ENCODE data around the gene PIAS2. TPM values are rescaled to one million over a fixed set of nuclear protein-coding genes. Genes with fewer than 3 reads are reported as not detected.

Gene PIAS2
- total RNA-seq, 4 donors from 2014 or later: 16.3 to 42.1 (median 24.3) TPM

- no peaks in the 10 kb centered on the region for H3K27me3 ChIP-seq
- no peaks in the 10 kb centered on the region for H3K9me3 ChIP-seq
- no peak overlapping the region for H3K4me3 ChIP-seq
- H3K36me3 ChIP-seq: no peaks in the 10 kb centered on the region
- TF ChIP-seq CTCF (IDR thresholded peaks at IDR 0.05): no peak
- TF ChIP-seq POLR2A (IDR thresholded peaks at IDR 0.05): no peak
- no peak overlapping the region for H3K27ac ChIP-seq
- no peak for DNase-seq
- no peaks in the 10 kb centered on the region for H3K4me1 ChIP-seq
These were observed 146.6 kb downstream of the PIAS2 start for GRCh38 chr18:46770708-46771107.

GRCh38 chr18:46768166-46768921 lies 149.0 kb downstream of the PIAS2 start:
- TF ChIP-seq POLR2A (IDR thresholded peaks at IDR 0.05) (no peak), CTCF (IDR thresholded peaks at IDR 0.05) (no peak)
- H3K4me1 ChIP-seq: no peaks in the 10 kb centered on the region
- H3K36me3 ChIP-seq: no peaks in the 10 kb centered on the region
- no peaks in the 10 kb centered on the region for H3K9me3 ChIP-seq
- no peak overlapping the region for H3K4me3 ChIP-seq
- no peak overlapping the region for H3K27ac ChIP-seq
- no peaks in the 10 kb centered on the region for H3K27me3 ChIP-seq
- no peak for DNase-seq

GRCh38 chr18:46767217-46767616 lies 150.1 kb downstream of the PIAS2 start:
- Histone ChIP-seq H3K9me3 (no peaks in the 10 kb centered on the region), H3K36me3 (no peaks in the 10 kb centered on the region), H3K4me1 (no peaks in the 10 kb centered on the region), H3K27me3 (no peaks in the 10 kb centered on the region), H3K27ac (no peak overlapping the region), H3K4me3 (no peak overlapping the region)
- no peak for TF ChIP-seq CTCF (IDR thresholded peaks at IDR 0.05)
- TF ChIP-seq POLR2A (IDR thresholded peaks at IDR 0.05): no peak
- DNase-seq: no peak

- DNase-seq: no peak
- no peak for TF ChIP-seq POLR2A (IDR thresholded peaks at IDR 0.05)
These were observed 152.7 kb downstream of the PIAS2 start for GRCh38 chr18:46764586-46764985.

GRCh38 chr18:46761059-46761769 lies 156.1 kb downstream of the PIAS2 start:
- Histone ChIP-seq H3K27me3 (peaks cover 0 to 16% of the 10 kb centered on the region in 2 donors), H3K36me3 (no peaks in the 10 kb centered on the region), H3K27ac (no peak overlapping the region), H3K4me1 (peaks cover 0 to 15% (median 2%) of the 10 kb centered on the region in 4 donors), H3K4me3 (no peak overlapping the region), H3K9me3 (no peaks in the 10 kb centered on the region)
- no peak for DNase-seq
- TF ChIP-seq POLR2A (IDR thresholded peaks at IDR 0.05): no peak
- TF ChIP-seq CTCF (IDR thresholded peaks at IDR 0.05): no peak

More at GRCh38 chr18:46764586-46764985, 152.7 kb downstream of the PIAS2 start:
- H3K4me3 ChIP-seq: no peak overlapping the region
- H3K27me3 ChIP-seq: no peaks in the 10 kb centered on the region
- no peaks in the 10 kb centered on the region for H3K9me3 ChIP-seq
- H3K36me3 ChIP-seq: no peaks in the 10 kb centered on the region
- H3K27ac ChIP-seq: no peak overlapping the region
- H3K4me1 ChIP-seq: no peaks in the 10 kb centered on the region

GRCh38 chr18:46759890-46760289 lies 157.4 kb downstream of the PIAS2 start:
- no peaks in the 10 kb centered on the region for H3K36me3 ChIP-seq
- H3K9me3 ChIP-seq: no peaks in the 10 kb centered on the region
- H3K27ac ChIP-seq: no peak overlapping the region
- peaks cover 0 to 19% of the 10 kb centered on the region in 2 donors for H3K27me3 ChIP-seq
- no peak overlapping the region for H3K4me3 ChIP-seq
- peaks cover 0 to 19% (median 2%) of the 10 kb centered on the region in 4 donors for H3K4me1 ChIP-seq
- TF ChIP-seq CTCF (IDR thresholded peaks at IDR 0.05): no peak
- no peak for TF ChIP-seq POLR2A (IDR thresholded peaks at IDR 0.05)
- DNase-seq: no peak

Measured in Peyer's patch (tissue), 4 donors.